22Rv1 (cell line): ENCODE measurements around the gene CSGALNACT2.

Experiments used
- ZFX ChIP-seq: fragments of 450-650 bp; IDR thresholded peaks from 2 replicates; pipeline ENCODE4 v1.6.1; 2017; ENCODE audit warnings: antibody characterized with exemption, borderline replicate concordance
- TF ChIP-seq, protein P1 (sequence below): fragments of 450-650 bp; IDR thresholded peaks from 2 replicates; pipeline ENCODE4 v1.5.1; 2017; ENCODE audit warnings: mild to moderate bottlenecking

- TF ChIP-seq, protein P1, sequence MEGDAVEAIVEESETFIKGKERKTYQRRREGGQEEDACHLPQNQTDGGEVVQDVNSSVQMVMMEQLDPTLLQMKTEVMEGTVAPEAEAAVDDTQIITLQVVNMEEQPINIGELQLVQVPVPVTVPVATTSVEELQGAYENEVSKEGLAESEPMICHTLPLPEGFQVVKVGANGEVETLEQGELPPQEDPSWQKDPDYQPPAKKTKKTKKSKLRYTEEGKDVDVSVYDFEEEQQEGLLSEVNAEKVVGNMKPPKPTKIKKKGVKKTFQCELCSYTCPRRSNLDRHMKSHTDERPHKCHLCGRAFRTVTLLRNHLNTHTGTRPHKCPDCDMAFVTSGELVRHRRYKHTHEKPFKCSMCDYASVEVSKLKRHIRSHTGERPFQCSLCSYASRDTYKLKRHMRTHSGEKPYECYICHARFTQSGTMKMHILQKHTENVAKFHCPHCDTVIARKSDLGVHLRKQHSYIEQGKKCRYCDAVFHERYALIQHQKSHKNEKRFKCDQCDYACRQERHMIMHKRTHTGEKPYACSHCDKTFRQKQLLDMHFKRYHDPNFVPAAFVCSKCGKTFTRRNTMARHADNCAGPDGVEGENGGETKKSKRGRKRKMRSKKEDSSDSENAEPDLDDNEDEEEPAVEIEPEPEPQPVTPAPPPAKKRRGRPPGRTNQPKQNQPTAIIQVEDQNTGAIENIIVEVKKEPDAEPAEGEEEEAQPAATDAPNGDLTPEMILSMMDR, result no peak
- TF ChIP-seq ZFX, result no peak
These were observed 21.0 kb upstream of the CSGALNACT2 start for GRCh38 chr10:43117031-43117776.
